Colon (tissue), 2 donors: Measurements from ENCODE around the gene BMF.

Experiments
- FAIRE-seq: peaks from 2 replicates; lab custom pipeline; 2012; peaks lifted over from hg19 to GRCh38; lab: Jason Lieb, UNC
- donor health status: control.
- donor health status: control.

BMF gene

GRCh38 chr15:40065166-40065565 is 43.5 kb downstream of the BMF start:
- no peak for FAIRE-seq

- no peak for FAIRE-seq
Measured at GRCh38 chr15:40064231-40064894, 44.3 kb downstream of the BMF start.

DNA sequence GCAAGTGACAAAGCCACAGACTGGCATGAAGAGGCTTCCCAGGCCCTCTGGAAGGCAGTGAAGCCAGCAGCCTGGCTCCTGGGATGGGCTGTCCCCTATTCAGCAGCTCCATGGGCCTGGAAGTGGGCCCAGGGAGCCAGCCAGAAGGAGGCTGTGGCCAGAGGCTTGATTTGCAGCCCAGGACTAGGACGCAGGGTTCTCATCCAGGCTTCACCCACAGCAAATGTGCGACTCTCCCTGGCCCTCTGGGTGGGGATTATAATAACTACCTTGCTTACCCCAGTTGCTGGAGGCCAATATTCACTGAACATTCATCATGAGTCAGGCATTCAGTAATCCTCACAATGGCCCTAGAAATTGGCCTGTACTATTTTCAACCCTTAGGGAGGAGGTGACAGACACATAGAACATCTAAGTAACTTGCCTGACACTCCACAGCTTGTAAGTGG is 45.1 kb downstream of the BMF start:
- no peak for FAIRE-seq

- FAIRE-seq, result no peak
Measured at GRCh38 chr15:40062816-40063562, 45.7 kb downstream of the BMF start.

- FAIRE-seq, result no peak
Measured at GRCh38 chr15:40061212-40061901, 47.3 kb downstream of the BMF start.

GRCh38 chr15:40060236-40060961 is 48.3 kb downstream of the BMF start:
- no peak for FAIRE-seq

DNA sequence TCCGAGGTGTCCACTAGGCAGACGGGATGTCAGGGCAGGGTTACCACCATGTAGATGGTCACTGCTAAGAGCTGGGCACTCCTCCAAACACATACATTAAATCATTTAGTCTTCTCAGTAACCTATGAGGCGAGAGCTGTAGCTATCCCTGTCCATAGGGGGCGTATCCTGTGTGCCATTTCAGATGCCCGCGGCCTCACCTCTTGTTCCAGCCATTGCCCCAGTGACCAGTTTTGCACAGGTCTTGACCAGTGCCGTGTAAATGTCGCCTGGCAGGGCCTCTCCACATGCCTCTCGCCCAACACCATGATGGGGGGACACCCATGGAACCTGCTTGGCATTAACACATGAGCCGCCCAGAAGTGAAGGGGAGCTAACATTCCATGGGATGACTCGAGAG is 48.9 kb downstream of the BMF start:
- no peak for FAIRE-seq

DNA sequence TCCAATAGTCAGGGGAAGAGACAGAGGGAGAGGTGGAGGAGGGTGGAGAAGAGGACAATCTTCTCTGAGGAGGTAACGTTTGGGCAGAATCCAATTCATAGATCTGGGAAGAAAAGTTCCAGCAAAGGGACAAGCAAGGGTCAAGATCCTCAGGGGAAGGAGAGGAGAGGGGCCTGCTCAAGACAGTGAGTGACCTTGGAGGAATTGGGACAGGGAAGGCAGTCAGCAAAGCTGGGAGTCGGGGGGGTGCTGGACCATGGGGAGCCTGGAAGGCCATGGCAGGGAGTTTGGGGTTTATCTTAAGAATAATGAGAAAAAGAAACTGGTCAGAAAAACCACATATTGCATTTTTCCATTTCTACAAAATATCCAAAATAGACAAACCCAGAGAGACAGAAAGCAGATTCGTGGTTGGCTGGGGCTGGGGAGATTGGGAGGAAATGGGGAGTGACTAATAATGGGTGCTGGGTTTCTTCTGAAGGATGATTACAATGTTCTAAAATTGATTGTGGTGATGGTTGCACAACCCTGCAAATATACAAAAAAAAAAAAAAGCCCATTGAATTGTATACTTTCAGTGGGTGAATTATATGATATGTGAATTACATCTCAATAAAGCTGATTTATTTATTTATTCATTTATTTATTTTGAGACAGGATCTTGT is 50.1 kb downstream of the BMF start:
- FAIRE-seq, result no peak

- FAIRE-seq, result no peak
Measured at GRCh38 chr15:40055576-40056293, 52.9 kb downstream of the BMF start.

DNA sequence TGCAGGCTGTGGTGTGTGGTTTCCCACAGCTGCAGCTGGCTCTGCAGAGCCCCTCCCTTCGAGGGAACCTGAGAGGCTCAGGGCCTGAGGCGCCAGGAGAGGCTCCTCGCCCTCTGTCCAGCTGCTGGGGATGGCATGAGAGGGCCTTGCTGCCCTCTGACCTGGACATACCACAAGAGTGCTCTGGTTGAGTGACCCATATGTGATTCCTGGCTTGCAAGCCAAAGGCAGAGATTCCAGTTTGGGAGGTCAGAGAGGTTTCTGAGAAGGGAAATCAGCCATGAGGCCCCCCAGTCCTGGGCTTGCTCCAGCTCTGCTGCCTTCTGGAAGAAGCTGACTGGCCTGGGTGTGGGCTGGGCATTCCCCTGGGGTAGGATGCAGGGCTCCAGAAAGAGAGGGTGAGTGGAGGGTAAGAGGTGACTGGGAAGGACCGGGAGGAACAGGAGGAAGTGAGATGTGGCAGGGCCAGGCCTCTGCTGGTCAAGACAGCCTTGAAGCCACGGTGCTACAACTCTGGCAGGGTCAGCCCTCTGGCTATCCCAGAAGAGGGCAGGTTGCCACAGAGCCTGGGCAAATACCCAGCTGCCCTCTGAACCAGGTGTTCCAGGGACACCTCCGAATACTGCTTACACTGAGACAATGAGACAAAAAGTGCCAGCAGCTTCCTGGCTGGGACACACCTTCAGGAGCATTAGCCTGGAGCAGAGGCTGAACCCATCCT is 53.7 kb downstream of the BMF start:
- no peak for FAIRE-seq

DNA sequence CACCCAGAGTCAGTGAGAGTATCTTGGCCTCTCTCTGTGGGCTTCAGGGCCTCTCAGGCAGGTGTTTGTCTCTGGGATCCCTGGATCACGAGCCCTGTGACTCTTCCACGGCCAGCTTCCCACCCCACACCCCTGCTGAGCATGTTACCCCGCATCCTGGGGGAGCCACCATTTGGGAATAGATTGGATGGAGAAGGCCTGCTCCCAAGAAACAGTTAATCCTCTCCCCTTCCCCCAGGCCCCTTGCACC is 54.1 kb downstream of the BMF start:
- no peak for FAIRE-seq

- no peak for FAIRE-seq
Measured at GRCh38 chr15:40053831-40054604, 54.7 kb downstream of the BMF start.

GRCh38 chr15:40053079-40053830 is 55.4 kb downstream of the BMF start:
- no peak for FAIRE-seq

- FAIRE-seq, result peak; percentile 18
Measured at GRCh38 chr15:40052604-40053003, 56.1 kb downstream of the BMF start.

GRCh38 chr15:40051616-40052415 is 56.9 kb downstream of the BMF start:
- no peak for FAIRE-seq

GRCh38 chr15:40050788-40051470 is 57.8 kb downstream of the BMF start:
- no peak for FAIRE-seq

DNA sequence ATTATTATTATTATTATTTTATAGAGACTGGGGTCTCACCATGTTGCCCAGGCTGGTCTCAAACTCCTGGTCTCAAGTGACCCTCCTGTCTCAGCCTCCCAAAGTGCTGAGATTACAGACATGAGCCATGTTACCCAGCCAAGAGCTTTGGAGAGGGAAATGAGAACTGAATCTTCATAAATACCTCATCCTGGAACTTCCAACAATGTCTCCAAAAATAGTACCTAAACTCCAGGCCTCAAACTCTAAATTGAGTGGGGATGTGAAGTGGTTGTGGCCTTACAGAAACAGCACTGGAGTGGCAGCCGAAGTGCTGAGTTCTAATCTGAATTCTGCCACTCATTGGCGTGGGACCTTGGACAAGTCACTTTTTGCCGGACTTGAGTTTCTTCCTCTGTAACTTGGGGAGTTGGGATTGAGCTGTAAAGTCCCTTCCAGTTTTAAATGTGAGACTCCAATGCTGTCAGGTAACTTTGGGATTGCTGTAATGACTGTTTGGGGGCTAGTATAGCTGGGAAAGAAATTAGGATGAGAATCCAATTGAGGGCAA is 59.7 kb downstream of the BMF start:
- no peak for FAIRE-seq
